HCT116 (cell line): ENCODE data around the gene TMEM175.

Source experiments
- ATF3 ChIP-seq: IDR thresholded peaks from 2 replicates; pipeline ENCODE4 v1.6.1; 2012
- CTCF ChIP-seq, 3 experiments: fragments of 200-600 bp in 1 of 3; sonication (generic) in 1 of 3; IDR thresholded peaks in 2 of 3; conservative IDR thresholded peaks in 1 of 3; 2 replicates each; pipeline ENCODE4 v1.5.1; 2012 to 2017; ENCODE audit warnings: low read depth in 2 of 3, low read length in 2 of 3, antibody characterized with exemption in 1 of 3, borderline replicate concordance in 1 of 3, control low read depth in 1 of 3, mild to moderate bottlenecking in 1 of 3, mixed read lengths in 1 of 3, mixed run types in 1 of 3, moderate library complexity in 1 of 3; ENCODE audit not compliant: insufficient read depth in 1 of 3
- EGR1 ChIP-seq: IDR thresholded peaks from 2 replicates; pipeline ENCODE4 v1.6.1; 2012; ENCODE audit warnings: low read depth
- EZH2 ChIP-seq: fragments of 200-600 bp; sonication (generic); IDR thresholded peaks from 2 replicates; pipeline ENCODE4 v1.6.1; 2017; ENCODE audit warnings: antibody characterized with exemption, mixed run types
- POLR2A ChIP-seq: IDR thresholded peaks from 2 replicates; pipeline ENCODE4 v1.7.0; 2011; ENCODE audit warnings: borderline replicate concordance; ENCODE audit not compliant: insufficient read depth, insufficient read length; ENCODE audit errors: extremely low read depth
- POLR2AphosphoS5 ChIP-seq: IDR thresholded peaks from 2 replicates; pipeline ENCODE4 v1.6.1; 2011; ENCODE audit warnings: mild to moderate bottlenecking, low read depth, low read length, moderate library complexity
- SIN3A ChIP-seq: IDR thresholded peaks from 2 replicates; pipeline ENCODE4 v1.6.1; 2012; ENCODE audit warnings: low read depth
- YY1 ChIP-seq: IDR thresholded peaks from 2 replicates; pipeline ENCODE4 v1.6.1; 2011; ENCODE audit warnings: low read length, low read depth, moderate library complexity, mild to moderate bottlenecking; ENCODE audit not compliant: insufficient replicate concordance; ENCODE audit errors: extremely low read depth
- ZBTB33 ChIP-seq: IDR thresholded peaks from 2 replicates; pipeline ENCODE4 v1.6.1; 2011; ENCODE audit warnings: mild to moderate bottlenecking, low read length, moderate library complexity; ENCODE audit not compliant: insufficient replicate concordance; ENCODE audit errors: extremely low read depth
- ZNF274 ChIP-seq: fragments of 200-500 bp; sonication (Bioruptor generic); IDR thresholded peaks from 2 replicates; pipeline ENCODE4 v1.6.1; 2014; ENCODE audit warnings: mild to moderate bottlenecking, low read depth, low read length, inconsistent platforms
- TF ChIP-seq, protein P1 (sequence below): IDR thresholded peaks from 2 replicates; pipeline ENCODE4 v1.6.1; 2012; ENCODE audit warnings: low read depth

GRCh38 chr4:995311-996026 is 63.2 kb downstream of the TMEM175 start:
- TF ChIP-seq ZNF274 (no peak), POLR2AphosphoS5 (no peak), YY1 (no peak), ATF3 (no peak), CTCF (IDR thresholded peaks at IDR 0.05 in 2 of 3, conservative IDR thresholded peaks at IDR 0.05 in 1 of 3; ENCODE audit: borderline replicate concordance in 1 of 3, insufficient read depth in 1 of 3, low read depth in 2 of 3, low read length in 2 of 3) (no peak), POLR2A (no peak), ZBTB33 (no peak), EZH2 (no peak), SIN3A (no peak), EGR1 (no peak)
- TF ChIP-seq, protein P1, sequence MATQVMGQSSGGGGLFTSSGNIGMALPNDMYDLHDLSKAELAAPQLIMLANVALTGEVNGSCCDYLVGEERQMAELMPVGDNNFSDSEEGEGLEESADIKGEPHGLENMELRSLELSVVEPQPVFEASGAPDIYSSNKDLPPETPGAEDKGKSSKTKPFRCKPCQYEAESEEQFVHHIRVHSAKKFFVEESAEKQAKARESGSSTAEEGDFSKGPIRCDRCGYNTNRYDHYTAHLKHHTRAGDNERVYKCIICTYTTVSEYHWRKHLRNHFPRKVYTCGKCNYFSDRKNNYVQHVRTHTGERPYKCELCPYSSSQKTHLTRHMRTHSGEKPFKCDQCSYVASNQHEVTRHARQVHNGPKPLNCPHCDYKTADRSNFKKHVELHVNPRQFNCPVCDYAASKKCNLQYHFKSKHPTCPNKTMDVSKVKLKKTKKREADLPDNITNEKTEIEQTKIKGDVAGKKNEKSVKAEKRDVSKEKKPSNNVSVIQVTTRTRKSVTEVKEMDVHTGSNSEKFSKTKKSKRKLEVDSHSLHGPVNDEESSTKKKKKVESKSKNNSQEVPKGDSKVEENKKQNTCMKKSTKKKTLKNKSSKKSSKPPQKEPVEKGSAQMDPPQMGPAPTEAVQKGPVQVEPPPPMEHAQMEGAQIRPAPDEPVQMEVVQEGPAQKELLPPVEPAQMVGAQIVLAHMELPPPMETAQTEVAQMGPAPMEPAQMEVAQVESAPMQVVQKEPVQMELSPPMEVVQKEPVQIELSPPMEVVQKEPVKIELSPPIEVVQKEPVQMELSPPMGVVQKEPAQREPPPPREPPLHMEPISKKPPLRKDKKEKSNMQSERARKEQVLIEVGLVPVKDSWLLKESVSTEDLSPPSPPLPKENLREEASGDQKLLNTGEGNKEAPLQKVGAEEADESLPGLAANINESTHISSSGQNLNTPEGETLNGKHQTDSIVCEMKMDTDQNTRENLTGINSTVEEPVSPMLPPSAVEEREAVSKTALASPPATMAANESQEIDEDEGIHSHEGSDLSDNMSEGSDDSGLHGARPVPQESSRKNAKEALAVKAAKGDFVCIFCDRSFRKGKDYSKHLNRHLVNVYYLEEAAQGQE = no peak
